Measurements from ENCODE around the gene WDR27. TPM values are rescaled to one million over a fixed set of nuclear protein-coding genes. Genes with fewer than 3 reads are reported as not detected.

WDR27 gene
- total RNA-seq, 1 experiment from 2014 or later = 77.9 TPM

DNA sequence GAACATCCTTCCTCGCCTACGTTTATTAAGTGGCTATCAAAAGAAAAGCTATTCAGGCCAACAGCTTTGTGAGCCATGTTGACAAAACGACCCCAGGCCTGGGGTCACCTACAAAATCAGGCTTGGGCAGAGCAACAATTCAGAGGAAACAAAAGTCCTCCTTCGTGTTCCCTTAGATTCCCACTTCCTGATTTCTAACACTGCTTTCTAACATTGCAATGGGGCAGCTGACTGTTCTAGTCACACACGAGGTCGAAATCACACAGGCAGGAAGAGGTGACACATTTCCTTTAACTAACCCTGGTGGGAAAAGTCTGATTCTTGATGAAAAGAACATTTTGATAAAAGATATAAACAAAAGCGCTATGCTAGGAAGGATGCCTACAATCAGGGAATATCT, 31.9 kb downstream of the WDR27 start:
- no peaks in the 10 kb centered on the region for H3K27me3 Mint-ChIP-seq (ENCODE audit: unreplicated experiment)
- TF ChIP-seq, protein P1, sequence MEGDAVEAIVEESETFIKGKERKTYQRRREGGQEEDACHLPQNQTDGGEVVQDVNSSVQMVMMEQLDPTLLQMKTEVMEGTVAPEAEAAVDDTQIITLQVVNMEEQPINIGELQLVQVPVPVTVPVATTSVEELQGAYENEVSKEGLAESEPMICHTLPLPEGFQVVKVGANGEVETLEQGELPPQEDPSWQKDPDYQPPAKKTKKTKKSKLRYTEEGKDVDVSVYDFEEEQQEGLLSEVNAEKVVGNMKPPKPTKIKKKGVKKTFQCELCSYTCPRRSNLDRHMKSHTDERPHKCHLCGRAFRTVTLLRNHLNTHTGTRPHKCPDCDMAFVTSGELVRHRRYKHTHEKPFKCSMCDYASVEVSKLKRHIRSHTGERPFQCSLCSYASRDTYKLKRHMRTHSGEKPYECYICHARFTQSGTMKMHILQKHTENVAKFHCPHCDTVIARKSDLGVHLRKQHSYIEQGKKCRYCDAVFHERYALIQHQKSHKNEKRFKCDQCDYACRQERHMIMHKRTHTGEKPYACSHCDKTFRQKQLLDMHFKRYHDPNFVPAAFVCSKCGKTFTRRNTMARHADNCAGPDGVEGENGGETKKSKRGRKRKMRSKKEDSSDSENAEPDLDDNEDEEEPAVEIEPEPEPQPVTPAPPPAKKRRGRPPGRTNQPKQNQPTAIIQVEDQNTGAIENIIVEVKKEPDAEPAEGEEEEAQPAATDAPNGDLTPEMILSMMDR (IDR thresholded peaks at IDR 0.05; ENCODE audit: unreplicated experiment) = no peak
- no peak overlapping the region for H3K4me3 Mint-ChIP-seq (ENCODE audit: low read depth, unreplicated experiment)
- BruUV-seq (replicated peaks) = no TSS peak
- H3K4me1 Mint-ChIP-seq (ENCODE audit: low read depth, unreplicated experiment) = no peaks in the 10 kb centered on the region
- intact Hi-C loops (cut with micrococcal nuclease; ENCODE audit: unreplicated experiment) = no loop called here
- peaks cover 5% of the 10 kb centered on the region for H3K36me3 Mint-ChIP-seq (ENCODE audit: insufficient read depth, unreplicated experiment)
- CTCF ChIA-PET = interaction anchor here (0.6 kb wide), 1 partner anchor 650 kb away, joined by 6 read pairs; no protein-coding TSS in a partner anchor
- no peak overlapping the region for H3K27ac Mint-ChIP-seq (ENCODE audit: unreplicated experiment)
- no peak for DNase-seq
- no peaks in the 10 kb centered on the region for H3K9me3 Mint-ChIP-seq (ENCODE audit: low read depth, unreplicated experiment)

DNA sequence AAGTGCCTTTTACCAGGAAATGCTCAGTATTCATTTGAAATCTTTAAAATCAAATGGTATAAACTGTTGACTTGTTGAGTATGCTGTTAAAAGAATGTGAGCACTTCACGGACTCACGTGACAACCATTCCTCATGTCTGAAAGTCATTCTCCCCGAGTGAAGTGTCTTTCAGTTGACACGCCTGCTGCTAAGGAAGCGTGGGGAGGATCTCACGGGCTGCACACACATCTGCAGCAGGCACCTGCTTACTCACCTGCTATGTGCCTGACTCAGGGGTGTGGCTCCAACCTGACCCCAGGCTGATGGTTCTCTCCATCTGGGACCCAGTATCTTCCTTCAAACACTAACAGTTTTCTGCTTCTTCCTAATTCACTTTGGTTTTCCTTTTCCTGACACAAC, 32.7 kb downstream of the WDR27 start:
- no peaks in the 10 kb centered on the region for H3K9me3 Mint-ChIP-seq (ENCODE audit: low read depth, unreplicated experiment)
- no peaks in the 10 kb centered on the region for H3K27me3 Mint-ChIP-seq (ENCODE audit: unreplicated experiment)
- TF ChIP-seq, protein P1 (IDR thresholded peaks at IDR 0.05; ENCODE audit: unreplicated experiment) = no peak
- no TSS peak for BruUV-seq (replicated peaks)
- no peak overlapping the region for H3K27ac Mint-ChIP-seq (ENCODE audit: unreplicated experiment)
- no peak for DNase-seq
- no peaks in the 10 kb centered on the region for H3K4me1 Mint-ChIP-seq (ENCODE audit: low read depth, unreplicated experiment)
- H3K4me3 Mint-ChIP-seq (ENCODE audit: low read depth, unreplicated experiment) = no peak overlapping the region
- CTCF ChIA-PET = interaction anchor here (0.6 kb wide), 1 partner anchor 649 kb away, joined by 6 read pairs; no protein-coding TSS in a partner anchor
- peaks cover 9% of the 10 kb centered on the region for H3K36me3 Mint-ChIP-seq (ENCODE audit: insufficient read depth, unreplicated experiment)
- intact Hi-C loops (cut with micrococcal nuclease; ENCODE audit: unreplicated experiment) = no loop called here

DNA sequence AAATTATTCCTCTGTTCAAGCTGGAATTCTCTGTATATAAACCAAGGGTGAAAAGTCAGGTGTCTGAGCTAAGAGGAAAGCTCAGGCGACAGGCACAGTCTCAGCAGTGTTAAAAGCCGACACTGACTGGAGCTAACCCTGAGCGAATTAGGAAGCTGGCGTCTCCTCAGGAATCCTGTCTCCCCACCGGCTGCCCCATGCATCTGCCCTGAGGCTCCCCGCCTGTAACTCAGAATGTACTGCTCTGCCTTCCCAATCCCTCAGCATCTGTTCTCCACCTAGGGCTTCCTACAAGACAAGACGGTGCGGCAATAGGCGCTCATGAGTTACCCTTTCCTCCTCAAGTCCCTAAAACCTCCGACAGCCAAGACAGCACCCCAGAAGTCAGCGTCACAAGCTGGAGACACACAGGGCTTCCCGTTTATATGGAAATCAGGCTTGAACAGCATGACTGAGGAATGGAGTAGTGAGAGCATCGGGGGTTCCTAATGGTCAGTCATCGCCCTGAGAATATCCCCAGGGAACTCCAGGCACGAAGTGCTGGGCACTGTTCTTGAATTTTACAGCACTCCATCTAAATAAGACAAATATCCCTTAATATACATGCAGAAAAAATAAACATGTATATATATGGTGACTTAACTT, 33.5 kb downstream of the WDR27 start:
- H3K36me3 Mint-ChIP-seq (ENCODE audit: insufficient read depth, unreplicated experiment) = peaks cover 13% of the 10 kb centered on the region
- no TSS peak for BruUV-seq (replicated peaks)
- DNase-seq = no peak

DNA sequence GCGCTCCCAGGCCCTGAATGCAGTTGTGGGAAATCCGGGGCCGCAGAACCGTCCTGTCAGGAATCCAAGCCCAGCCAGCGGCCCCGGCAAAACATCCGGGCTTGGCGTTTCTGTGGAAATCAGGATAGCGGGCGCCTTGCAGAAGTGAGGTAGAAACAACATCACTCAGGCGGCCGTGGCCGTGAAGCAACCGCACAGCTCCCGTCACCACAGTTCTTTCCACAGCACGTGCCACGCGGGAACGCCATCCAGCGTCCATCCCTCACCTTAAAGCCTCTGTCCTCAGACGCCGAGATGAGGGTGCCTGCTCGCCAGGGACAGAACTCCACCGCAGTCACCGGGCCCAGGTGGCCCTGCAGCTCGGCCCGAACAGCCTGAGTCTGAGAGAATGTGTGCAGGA, 34.1 kb downstream of the WDR27 start:
- DNase-seq = no peak
- Mint-ChIP-seq H3K36me3 (ENCODE audit: insufficient read depth, unreplicated experiment) (peaks cover 19% of the 10 kb centered on the region), H3K27ac (ENCODE audit: unreplicated experiment) (no peak overlapping the region), H3K4me1 (ENCODE audit: low read depth, unreplicated experiment) (no peaks in the 10 kb centered on the region), H3K27me3 (ENCODE audit: unreplicated experiment) (no peaks in the 10 kb centered on the region), H3K9me3 (ENCODE audit: low read depth, unreplicated experiment) (no peaks in the 10 kb centered on the region), H3K4me3 (ENCODE audit: low read depth, unreplicated experiment) (no peak overlapping the region)
- CTCF ChIA-PET = no interaction called here
- TF ChIP-seq, protein P1 (IDR thresholded peaks at IDR 0.05; ENCODE audit: unreplicated experiment) = no peak
- intact Hi-C loops (cut with micrococcal nuclease; ENCODE audit: unreplicated experiment) = no loop called here
- no TSS peak for BruUV-seq (replicated peaks)

More for the DNA sequence above, 33.5 kb downstream of the WDR27 start:
- intact Hi-C loops (cut with micrococcal nuclease; ENCODE audit: unreplicated experiment) = no loop called here
- CTCF ChIA-PET = interaction anchor here (0.6 kb wide), 1 partner anchor 37 kb away, joined by 4 read pairs; no protein-coding TSS in a partner anchor
- Mint-ChIP-seq H3K4me1 (ENCODE audit: low read depth, unreplicated experiment) (no peaks in the 10 kb centered on the region), H3K27me3 (ENCODE audit: unreplicated experiment) (no peaks in the 10 kb centered on the region), H3K9me3 (ENCODE audit: low read depth, unreplicated experiment) (no peaks in the 10 kb centered on the region), H3K27ac (ENCODE audit: unreplicated experiment) (no peak overlapping the region), H3K4me3 (ENCODE audit: low read depth, unreplicated experiment) (no peak overlapping the region)
- TF ChIP-seq, protein P1 (IDR thresholded peaks at IDR 0.05; ENCODE audit: unreplicated experiment) = no peak

Measured in Calu3 (cell line).